ENCODE results near the gene FAM47C. TPM values are rescaled to one million over a fixed set of nuclear protein-coding genes. Genes with fewer than 3 reads are reported as not detected.
"Not testable (repeated sequence)": the region's sequence is repeated elsewhere in the genome, so short reads cannot be mapped to it uniquely, and the experiment has no call there.

The FAM47C gene
- total RNA-seq (not detected), polyA plus RNA-seq (not detected)

DNA sequence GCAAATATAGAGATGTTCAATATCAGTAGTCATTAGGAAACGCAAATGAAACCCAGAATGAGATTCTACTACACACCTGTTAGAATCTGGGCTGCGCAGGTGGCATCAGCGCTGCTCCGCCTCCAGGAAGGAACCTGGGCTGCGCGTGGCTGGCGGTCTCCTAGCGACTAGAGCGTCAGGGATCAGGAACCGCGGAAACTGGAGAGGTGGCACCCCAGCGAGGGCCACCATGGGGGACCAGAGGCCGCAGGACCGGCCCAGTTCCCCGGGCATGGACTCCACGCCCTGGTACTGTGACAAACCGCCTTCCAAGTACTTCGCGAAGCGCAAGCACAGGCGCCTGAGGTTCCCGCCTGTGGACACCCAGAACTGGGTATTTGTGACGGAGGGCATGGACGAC lies at the start of gene FAM47C:
TSS of gene FAM47C (plus strand) at position 185 of the 400 bp plus-strand sequence. CDS start at position 230, 45 bp downstream.
- H3K9me3 Mint-ChIP-seq; H3K9me3 ChIP-seq (ENCODE audit: control insufficient read depth in 1 of 2, low read length in 2 of 2); CTCF ChIA-PET (ENCODE audit: partially characterized antibody); H3K4me1 Mint-ChIP-seq; H3K36me3 Mint-ChIP-seq; POLR2A ChIA-PET (ENCODE audit: partially characterized antibody); H3K4me1 ChIP-seq (ENCODE audit: insufficient read depth, low read length); H3K27ac ChIP-seq (ENCODE audit: low read depth, low read length); H3K36me3 ChIP-seq (ENCODE audit: insufficient read depth, low read length); H3K27me3 Mint-ChIP-seq; H3K27ac Mint-ChIP-seq; H3K27me3 ChIP-seq (ENCODE audit: insufficient read depth, low read length); DNase-seq; H3K4me3 Mint-ChIP-seq; intact Hi-C loops (cut with micrococcal nuclease); H3K4me3 ChIP-seq (ENCODE audit: low read length in 2 of 2): not testable (repeated sequence)

DNA sequence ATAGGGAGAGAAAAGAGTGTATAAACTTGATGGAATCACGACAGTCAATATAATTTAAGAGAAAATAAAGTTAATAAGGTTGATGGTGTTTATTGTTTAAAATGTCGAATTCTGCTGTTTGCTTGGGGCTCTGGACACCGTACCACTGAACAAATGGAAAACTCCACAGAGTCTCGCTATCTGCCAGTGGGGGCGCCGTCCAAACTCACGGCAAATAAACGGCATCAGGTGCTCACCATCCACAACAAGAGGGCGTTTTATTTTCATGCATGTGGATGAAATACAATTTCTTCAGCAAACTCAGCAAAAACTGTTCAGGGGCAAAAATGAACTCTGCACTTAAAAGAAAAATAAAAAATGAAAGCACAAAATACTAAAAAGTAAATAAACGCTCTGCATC lies 46.6 kb upstream of the FAM47C start:
- DNase-seq, result no peak
- ChIA-PET POLR2A (ENCODE audit: partially characterized antibody) (no interaction called here), CTCF (ENCODE audit: partially characterized antibody) (no interaction called here)
- Histone ChIP-seq H3K27ac (ENCODE audit: low read depth, low read length) (no peak overlapping the region), H3K4me3 (ENCODE audit: low read length in 2 of 2) (no peak overlapping the region), H3K9me3 (ENCODE audit: control insufficient read depth in 1 of 2, low read length in 2 of 2) (no peaks in the 10 kb centered on the region), H3K4me1 (ENCODE audit: insufficient read depth, low read length) (no peaks in the 10 kb centered on the region), H3K36me3 (ENCODE audit: insufficient read depth, low read length) (no peaks in the 10 kb centered on the region), H3K27me3 (ENCODE audit: insufficient read depth, low read length) (no peaks in the 10 kb centered on the region)
- Mint-ChIP-seq H3K4me3 (no peak overlapping the region), H3K4me1 (no peaks in the 10 kb centered on the region), H3K27ac (no peak overlapping the region), H3K9me3 (peaks cover 0 to 4% (median 0%) of the 10 kb centered on the region in 8 donors), H3K36me3 (no peaks in the 10 kb centered on the region), H3K27me3 (peaks cover 0 to 7% of the 10 kb centered on the region in 2 donors)
- intact Hi-C loops (cut with micrococcal nuclease), result no loop called here

DNA sequence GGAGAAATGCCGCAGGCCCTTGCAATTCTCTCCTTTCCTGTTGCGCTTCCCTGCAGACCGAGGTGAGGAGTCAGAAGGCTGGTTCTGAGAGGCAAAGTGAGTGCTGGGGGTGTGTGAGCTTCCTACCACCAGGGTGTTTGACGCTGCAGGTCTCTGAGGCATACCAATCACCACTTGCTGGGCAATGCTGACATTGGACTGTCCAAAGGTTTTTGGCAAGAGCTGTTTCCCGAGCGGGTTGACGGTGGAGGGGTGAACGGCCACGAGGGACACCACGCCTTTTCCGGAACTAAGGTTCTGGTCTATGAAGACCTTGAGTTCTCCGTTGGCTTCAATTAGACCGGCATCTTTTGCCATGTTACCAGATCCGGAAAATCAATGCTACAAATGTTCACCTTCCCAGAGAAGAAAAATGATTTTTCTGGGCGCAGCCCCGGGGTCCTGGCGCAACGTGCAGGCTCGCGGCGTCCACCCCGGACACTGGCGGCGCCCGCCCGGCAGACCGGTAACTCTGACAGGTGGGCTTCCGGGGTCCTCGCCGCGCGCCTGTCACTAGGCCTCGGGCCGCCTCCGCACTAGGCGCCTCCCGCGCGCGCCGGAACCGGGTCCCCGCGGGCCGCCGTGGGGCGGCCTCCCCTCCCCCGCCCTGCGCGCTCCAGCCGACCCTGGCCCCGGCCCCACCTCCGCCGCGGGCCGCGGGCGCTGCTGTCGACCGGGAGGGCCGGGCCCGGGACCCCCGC lies 44.9 kb upstream of the FAM47C start:
- Histone ChIP-seq H3K36me3 (ENCODE audit: insufficient read depth, low read length) (no peaks in the 10 kb centered on the region), H3K9me3 (ENCODE audit: control insufficient read depth in 1 of 2, low read length in 2 of 2) (no peaks in the 10 kb centered on the region), H3K4me3 (ENCODE audit: low read length in 2 of 2) (no peak overlapping the region), H3K4me1 (ENCODE audit: insufficient read depth, low read length) (no peaks in the 10 kb centered on the region), H3K27me3 (ENCODE audit: insufficient read depth, low read length) (no peaks in the 10 kb centered on the region), H3K27ac (ENCODE audit: low read depth, low read length) (no peak overlapping the region)
- H3K9me3 Mint-ChIP-seq, result peaks cover 0 to 7% (median 0%) of the 10 kb centered on the region in 8 donors
- CTCF ChIA-PET (ENCODE audit: partially characterized antibody), result no interaction called here
- H3K4me3 Mint-ChIP-seq, result no peak overlapping the region
- no peaks in the 10 kb centered on the region for H3K4me1 Mint-ChIP-seq
- H3K27me3 Mint-ChIP-seq, result peaks cover 0 to 4% of the 10 kb centered on the region in 2 donors
- intact Hi-C loops (cut with micrococcal nuclease), result no loop called here
- no peaks in the 10 kb centered on the region for H3K36me3 Mint-ChIP-seq
- DNase-seq, result no peak
- no peak overlapping the region for H3K27ac Mint-ChIP-seq
- POLR2A ChIA-PET (ENCODE audit: partially characterized antibody), result no interaction called here

DNA sequence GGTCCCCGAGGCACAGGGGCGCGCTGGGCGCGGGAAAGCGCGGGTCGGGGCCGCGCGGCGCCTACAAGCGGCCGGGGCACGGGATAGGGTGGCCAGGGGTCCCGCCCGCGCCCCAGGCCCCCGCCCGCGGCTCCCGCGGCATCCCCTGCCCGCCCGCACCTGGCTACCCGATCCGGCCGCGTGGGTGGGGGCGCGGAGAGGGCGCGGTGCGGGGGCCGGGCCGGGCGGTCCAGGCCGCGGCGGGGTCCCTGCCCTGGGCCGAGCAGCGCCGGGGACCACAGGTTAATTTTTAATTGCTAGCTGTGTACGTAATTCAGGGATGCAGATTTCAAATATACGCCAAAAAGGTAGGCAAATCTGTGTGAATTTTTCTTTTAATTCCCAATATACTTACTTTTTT lies 44.3 kb upstream of the FAM47C start:
- H3K36me3 ChIP-seq (ENCODE audit: insufficient read depth, low read length), result no peaks in the 10 kb centered on the region
- H3K9me3 ChIP-seq (ENCODE audit: control insufficient read depth in 1 of 2, low read length in 2 of 2), result no peaks in the 10 kb centered on the region
- DNase-seq, result no peak
- Mint-ChIP-seq H3K27ac (no peak overlapping the region), H3K4me3 (no peak overlapping the region), H3K9me3 (peaks cover 0 to 6% (median 0%) of the 10 kb centered on the region in 8 donors), H3K27me3 (no peaks in the 10 kb centered on the region), H3K36me3 (no peaks in the 10 kb centered on the region), H3K4me1 (no peaks in the 10 kb centered on the region)
- ChIA-PET CTCF (ENCODE audit: partially characterized antibody) (no interaction called here), POLR2A (ENCODE audit: partially characterized antibody) (no interaction called here)
- intact Hi-C loops (cut with micrococcal nuclease), result no loop called here
- no peaks in the 10 kb centered on the region for H3K27me3 ChIP-seq (ENCODE audit: insufficient read depth, low read length)
- no peak overlapping the region for H3K27ac ChIP-seq (ENCODE audit: low read depth, low read length)
- no peak overlapping the region for H3K4me3 ChIP-seq (ENCODE audit: low read length in 2 of 2)
- H3K4me1 ChIP-seq (ENCODE audit: insufficient read depth, low read length), result no peaks in the 10 kb centered on the region

DNA sequence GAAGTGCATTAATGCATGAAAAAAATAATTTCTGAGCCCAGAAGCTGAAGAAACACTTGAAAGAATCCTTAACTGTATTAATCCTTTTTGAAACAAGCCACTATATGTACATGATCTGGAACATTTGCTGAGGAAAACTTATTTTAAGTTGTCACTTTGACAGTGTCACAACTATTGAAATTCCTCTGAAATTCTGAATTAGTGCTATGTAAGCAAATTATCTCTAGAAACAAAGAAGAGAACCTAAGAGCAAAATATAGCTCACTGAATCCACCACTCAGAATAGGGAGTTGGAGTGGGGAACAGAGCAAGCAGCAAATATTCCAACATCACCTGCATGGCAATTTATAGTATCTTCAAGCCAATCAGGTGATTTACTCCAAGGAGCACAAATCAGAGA lies 34.6 kb upstream of the FAM47C start:
- CTCF ChIA-PET (ENCODE audit: partially characterized antibody), result no interaction called here
- intact Hi-C loops (cut with micrococcal nuclease), result no loop called here
- POLR2A ChIA-PET (ENCODE audit: partially characterized antibody), result no interaction called here
- H3K4me1 ChIP-seq (ENCODE audit: insufficient read depth, low read length), result no peaks in the 10 kb centered on the region
- no peaks in the 10 kb centered on the region for H3K27me3 Mint-ChIP-seq
- no peak overlapping the region for H3K4me3 Mint-ChIP-seq
- no peak overlapping the region for H3K27ac Mint-ChIP-seq
- H3K4me1 Mint-ChIP-seq, result no peaks in the 10 kb centered on the region
- H3K36me3 ChIP-seq (ENCODE audit: insufficient read depth, low read length), result no peaks in the 10 kb centered on the region
- H3K27ac ChIP-seq (ENCODE audit: low read depth, low read length), result no peak overlapping the region
- no peaks in the 10 kb centered on the region for H3K36me3 Mint-ChIP-seq
- no peak for DNase-seq
- peaks cover 0 to 2% (median 0%) of the 10 kb centered on the region in 8 donors for H3K9me3 Mint-ChIP-seq
- H3K4me3 ChIP-seq (ENCODE audit: low read length in 2 of 2), result no peak overlapping the region
- no peaks in the 10 kb centered on the region for H3K27me3 ChIP-seq (ENCODE audit: insufficient read depth, low read length)
- H3K9me3 ChIP-seq (ENCODE audit: control insufficient read depth in 1 of 2, low read length in 2 of 2), result no peaks in the 10 kb centered on the region

DNA sequence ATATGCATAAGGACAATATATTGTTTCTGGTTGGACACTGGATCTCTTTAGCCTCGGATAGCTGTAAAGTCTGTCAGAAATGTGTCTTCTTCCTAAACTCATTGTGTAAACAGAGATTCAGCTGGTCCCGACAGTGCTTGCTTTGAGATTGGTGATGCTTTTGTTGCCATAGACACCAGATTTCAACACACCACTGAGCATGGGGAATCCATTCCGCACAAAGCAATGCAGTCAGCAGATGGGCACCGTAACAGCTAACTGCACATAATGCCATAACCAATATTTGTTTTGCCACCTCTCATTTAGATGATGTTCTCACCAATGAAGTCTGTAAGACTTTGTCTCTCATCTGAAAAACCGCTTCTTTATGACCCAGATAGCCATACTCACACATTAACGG lies 33.3 kb upstream of the FAM47C start:
- Mint-ChIP-seq H3K4me3 (no peak overlapping the region), H3K27me3 (no peaks in the 10 kb centered on the region), H3K36me3 (no peaks in the 10 kb centered on the region), H3K27ac (no peak overlapping the region), H3K4me1 (no peaks in the 10 kb centered on the region), H3K9me3 (peaks cover 0 to 2% (median 0%) of the 10 kb centered on the region in 8 donors)
- DNase-seq, result no peak
- intact Hi-C loops (cut with micrococcal nuclease), result no loop called here
- Histone ChIP-seq H3K4me1 (ENCODE audit: insufficient read depth, low read length) (no peaks in the 10 kb centered on the region), H3K36me3 (ENCODE audit: insufficient read depth, low read length) (no peaks in the 10 kb centered on the region), H3K4me3 (ENCODE audit: low read length in 2 of 2) (no peak overlapping the region), H3K27ac (ENCODE audit: low read depth, low read length) (no peak overlapping the region), H3K27me3 (ENCODE audit: insufficient read depth, low read length) (no peaks in the 10 kb centered on the region), H3K9me3 (ENCODE audit: control insufficient read depth in 1 of 2, low read length in 2 of 2) (no peaks in the 10 kb centered on the region)
- POLR2A ChIA-PET (ENCODE audit: partially characterized antibody), result no interaction called here
- CTCF ChIA-PET (ENCODE audit: partially characterized antibody), result no interaction called here

DNA sequence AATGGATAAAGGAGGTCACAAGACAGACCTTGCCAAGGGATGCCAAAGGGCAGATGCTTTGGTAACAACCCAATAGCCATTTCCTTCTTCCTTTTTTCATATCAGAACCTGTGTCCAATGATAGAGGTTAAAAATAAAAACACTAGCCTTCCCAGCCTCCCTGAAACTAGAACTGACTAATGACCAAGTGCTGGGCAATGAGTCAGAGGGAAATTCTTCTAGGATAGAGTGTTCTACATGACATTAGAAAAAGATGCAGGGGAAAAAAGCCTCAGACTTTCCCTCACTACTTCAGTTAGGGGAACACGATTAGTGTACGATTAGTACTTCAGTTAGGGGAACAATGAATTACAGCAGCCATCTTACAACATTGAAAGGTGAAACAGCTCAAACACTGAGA lies 29.3 kb upstream of the FAM47C start:
- no peak overlapping the region for H3K27ac Mint-ChIP-seq
- peaks cover 0 to 9% (median 0%) of the 10 kb centered on the region in 8 donors for H3K9me3 Mint-ChIP-seq
- H3K27ac ChIP-seq (ENCODE audit: low read depth, low read length), result no peak overlapping the region
- no peaks in the 10 kb centered on the region for H3K27me3 Mint-ChIP-seq
- no peak for DNase-seq
- no peaks in the 10 kb centered on the region for H3K4me1 ChIP-seq (ENCODE audit: insufficient read depth, low read length)
- H3K27me3 ChIP-seq (ENCODE audit: insufficient read depth, low read length), result no peaks in the 10 kb centered on the region
- intact Hi-C loops (cut with micrococcal nuclease), result no loop called here
- no peak overlapping the region for H3K4me3 Mint-ChIP-seq
- no peaks in the 10 kb centered on the region for H3K4me1 Mint-ChIP-seq
- no peak overlapping the region for H3K4me3 ChIP-seq (ENCODE audit: low read length in 2 of 2)
- no peaks in the 10 kb centered on the region for H3K9me3 ChIP-seq (ENCODE audit: control insufficient read depth in 1 of 2, low read length in 2 of 2)
- no peaks in the 10 kb centered on the region for H3K36me3 Mint-ChIP-seq
- no peaks in the 10 kb centered on the region for H3K36me3 ChIP-seq (ENCODE audit: insufficient read depth, low read length)
- CTCF ChIA-PET (ENCODE audit: partially characterized antibody), result no interaction called here
- POLR2A ChIA-PET (ENCODE audit: partially characterized antibody), result no interaction called here

DNA sequence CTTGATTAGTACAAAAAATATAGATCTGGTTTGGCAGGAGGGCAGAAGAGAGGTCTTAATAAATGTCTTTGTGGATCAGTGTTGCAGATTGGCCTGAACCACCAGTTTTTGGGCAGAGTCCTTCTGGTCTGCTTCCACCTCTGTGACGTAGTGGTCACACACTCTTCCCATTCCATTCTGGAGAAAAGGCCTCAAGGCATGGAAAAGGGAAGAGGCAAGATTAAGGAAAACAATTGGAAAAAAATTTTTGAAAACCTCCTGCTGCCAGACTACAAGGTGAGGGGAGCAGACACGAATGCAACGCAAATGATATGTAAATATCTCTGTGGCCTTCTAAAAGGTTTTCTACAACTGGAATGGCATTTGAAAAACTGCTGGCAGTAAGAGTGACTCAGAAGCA lies 24.3 kb upstream of the FAM47C start:
- no peak overlapping the region for H3K27ac Mint-ChIP-seq
- intact Hi-C loops (cut with micrococcal nuclease), result no loop called here
- Histone ChIP-seq H3K27ac (ENCODE audit: low read depth, low read length) (no peak overlapping the region), H3K9me3 (ENCODE audit: control insufficient read depth in 1 of 2, low read length in 2 of 2) (no peaks in the 10 kb centered on the region), H3K4me1 (ENCODE audit: insufficient read depth, low read length) (no peaks in the 10 kb centered on the region), H3K4me3 (ENCODE audit: low read length in 2 of 2) (no peak overlapping the region), H3K36me3 (ENCODE audit: insufficient read depth, low read length) (no peaks in the 10 kb centered on the region), H3K27me3 (ENCODE audit: insufficient read depth, low read length) (no peaks in the 10 kb centered on the region)
- no peak overlapping the region for H3K4me3 Mint-ChIP-seq
- no peaks in the 10 kb centered on the region for H3K36me3 Mint-ChIP-seq
- POLR2A ChIA-PET (ENCODE audit: partially characterized antibody), result no interaction called here
- CTCF ChIA-PET (ENCODE audit: partially characterized antibody), result no interaction called here
- peaks cover 0 to 7% (median 1%) of the 10 kb centered on the region in 8 donors for H3K9me3 Mint-ChIP-seq
- peaks cover 2 to 3% of the 10 kb centered on the region in 2 donors for H3K27me3 Mint-ChIP-seq
- no peak for DNase-seq
- H3K4me1 Mint-ChIP-seq, result peaks cover 0 to 4% (median 2%) of the 10 kb centered on the region in 4 donors

Data from CD4-positive, alpha-beta memory T cell (primary cell).